LNCAP (cell line): ENCODE results near the gene RPLP2.

Experiments used
- CTCF ChIP-seq: fragments of 450-650 bp; IDR thresholded peaks from 2 replicates; pipeline ENCODE4 v1.5.1; 2017; ENCODE audit warnings: mild to moderate bottlenecking

Gene RPLP2

GRCh38 chr11:787084-787675 lies 22.6 kb upstream of the RPLP2 start:
- no peak for TF ChIP-seq CTCF

- TF ChIP-seq CTCF, result no peak
Observed at GRCh38 chr11:788009-788640, 21.6 kb upstream of the RPLP2 start.

DNA sequence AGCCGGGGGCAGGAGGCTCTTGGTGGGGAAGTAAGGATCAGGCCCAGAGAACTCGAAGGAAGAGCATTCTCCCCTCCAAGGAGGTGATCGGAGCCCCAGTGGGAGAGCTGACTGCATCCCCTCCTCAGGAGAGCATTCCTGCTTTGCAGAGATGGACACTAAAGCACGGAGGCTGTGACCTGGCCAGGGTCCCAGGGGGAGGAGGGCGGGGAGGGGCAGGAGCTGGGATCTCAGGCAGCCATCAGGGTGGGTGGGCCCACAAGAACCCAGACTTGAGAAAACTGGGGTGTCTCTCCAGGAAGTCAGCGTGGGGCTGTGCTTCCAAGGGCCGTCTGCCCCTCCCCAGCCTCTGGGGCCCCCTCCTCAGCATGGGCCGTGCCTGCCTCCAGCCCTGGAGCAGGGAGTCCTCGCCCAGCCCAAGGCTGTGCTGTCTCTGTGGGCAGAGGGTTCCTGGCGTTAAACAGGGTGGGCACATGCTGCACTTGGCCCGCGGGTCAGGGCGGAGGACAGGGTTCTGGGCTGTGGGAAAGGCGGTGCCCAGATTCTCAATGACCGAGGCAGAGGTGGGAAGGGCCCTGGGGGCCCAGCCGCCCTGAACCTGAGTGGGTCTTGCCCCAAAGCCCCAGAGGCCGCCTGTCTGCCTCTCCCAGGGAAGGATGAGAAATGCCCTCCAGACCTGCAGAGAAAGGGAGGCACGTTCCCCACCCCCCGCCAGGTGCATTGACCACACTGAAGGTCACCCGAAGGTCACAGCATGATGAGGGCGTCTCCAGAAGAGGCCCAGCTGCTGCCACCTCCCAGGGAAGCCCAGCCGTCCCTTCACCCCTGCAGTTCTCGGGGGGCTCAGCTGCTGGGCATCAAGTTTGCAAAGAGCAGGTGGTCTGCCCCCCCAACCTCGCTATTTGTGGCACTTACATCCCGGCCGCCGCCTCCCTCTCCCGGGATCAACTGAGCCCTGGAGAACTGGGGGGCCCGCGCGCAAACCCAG lies 20.5 kb upstream of the RPLP2 start:
- no peak for TF ChIP-seq CTCF

DNA sequence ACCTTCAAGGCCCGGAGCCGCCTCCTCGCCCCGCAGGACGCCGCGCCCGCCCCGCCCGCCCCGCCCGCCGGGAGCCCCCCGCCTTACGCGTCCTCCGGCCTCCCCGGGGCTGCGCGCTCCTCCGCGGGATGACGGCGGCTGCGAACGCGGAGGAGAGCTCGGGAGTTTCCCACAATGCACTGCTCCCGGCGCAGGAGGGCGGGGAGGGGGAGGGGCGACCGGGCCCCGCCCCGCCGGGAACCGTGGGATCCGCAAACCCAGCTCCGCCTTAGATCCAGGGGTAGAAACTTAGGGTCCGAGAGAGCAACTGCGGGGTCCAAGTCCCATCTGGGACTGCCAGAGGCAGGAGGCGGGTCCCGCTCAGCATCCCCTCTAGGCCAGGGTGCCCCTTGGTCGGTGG lies 19.8 kb upstream of the RPLP2 start, which contains the start of gene CEND1:
Gene CEND1, minus strand, starts transcription at position 148 of the 400 bp plus-strand sequence. CDS start 1,514 bp downstream, outside the sequence.
- no peak for TF ChIP-seq CTCF

GRCh38 chr11:790721-791564 lies 18.8 kb upstream of the RPLP2 start:
- no peak for TF ChIP-seq CTCF

DNA sequence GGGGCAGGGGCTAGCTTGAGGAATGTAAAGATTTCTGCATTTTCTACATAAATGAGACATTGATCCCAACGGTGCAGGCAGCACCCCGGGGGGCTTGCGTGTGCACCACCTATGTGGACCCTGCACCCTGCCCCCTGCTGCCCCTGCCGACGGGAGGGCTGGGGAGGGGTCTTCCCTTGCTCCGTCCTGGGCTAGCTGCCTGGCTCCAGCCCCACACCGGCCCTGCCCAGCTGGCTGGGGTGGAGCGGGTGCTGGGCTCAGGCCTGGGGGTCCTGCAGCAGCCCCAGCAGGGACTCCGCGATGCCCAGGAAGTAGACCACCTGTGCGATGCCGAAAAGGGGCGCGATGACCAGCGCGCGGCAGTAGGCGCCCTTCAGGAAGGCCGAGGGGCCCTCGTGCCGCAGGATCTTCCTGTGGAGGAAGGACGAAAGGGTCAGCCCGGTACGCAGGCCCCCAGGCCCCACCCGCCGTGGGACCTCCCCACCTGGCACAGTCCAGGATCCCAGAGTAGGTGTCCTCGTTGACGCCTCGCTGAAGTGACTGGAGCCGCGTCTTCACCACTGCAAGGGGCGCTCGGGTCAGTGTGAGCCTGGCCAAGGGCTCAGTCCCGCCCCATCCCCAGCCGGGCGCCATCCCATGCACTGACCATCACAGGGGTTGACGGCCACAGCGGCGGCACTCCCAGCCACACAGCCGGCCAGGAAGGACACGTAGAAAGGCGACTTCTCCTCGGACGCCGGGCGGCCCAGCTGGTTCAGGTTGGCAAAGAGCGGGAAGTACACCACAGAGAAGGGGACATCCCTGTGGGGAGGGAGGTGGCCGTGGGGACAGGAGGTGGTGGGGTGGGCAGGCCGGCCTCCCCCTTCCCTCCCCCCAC lies 17.9 kb upstream of the RPLP2 start:
- no peak for TF ChIP-seq CTCF
